IMR-90 (cell line): ENCODE data around the gene ANKRD44. TPM values are rescaled to one million over a fixed set of nuclear protein-coding genes. Genes with fewer than 3 reads are reported as not detected.

ENCODE experiments used
- ATAC-seq: fragments of 200-7000 bp; cut with Tn5 transposase; 2 replicates; pipeline ENCODE4 v1.9.1; 2020; ENCODE audit warnings: low read depth, mild to moderate bottlenecking, moderate library complexity
- BruUV-seq: library from RNA; stranded (reverse); fragments of 400-500 nt; replicated peaks from 2 replicates; lab custom pipeline; 2021; lab: Mats Ljungman, UMichigan
- CTCF ChIA-PET: fragments of 300-600 bp; formaldehyde crosslinking; extraction: SDS; loops from one replicate; lab custom pipeline; 2021; ENCODE audit warnings: antibody characterized with exemption; lab: Yijun Ruan, JAX
- POLR2A ChIA-PET: fragments of 300-600 bp; sonication (Branson Sonifier 250); formaldehyde crosslinking; loops from one replicate; lab custom pipeline; 2022; ENCODE audit warnings: antibody characterized with exemption; ENCODE audit not compliant: unreplicated experiment; lab: Charles Lee
- DNase-seq: peaks from one replicate; pipeline ENCODE4 v3.0.0; 2013
- H2AFZ ChIP-seq: replicated peaks from 2 replicates; pipeline ENCODE3; 2013; ENCODE audit warnings: low read length, mild to moderate bottlenecking; ENCODE audit not compliant: poor library complexity
- H2AK5ac ChIP-seq: 2 replicates; pipeline ENCODE4 v1.6.1; 2013; ENCODE audit warnings: low read depth, low read length, inconsistent platforms
- H2AK9ac ChIP-seq: replicated peaks from 2 replicates; pipeline ENCODE3; 2013; ENCODE audit warnings: mild to moderate bottlenecking, low read depth, low read length, moderate library complexity; ENCODE audit not compliant: poor library complexity
- H2BK120ac ChIP-seq: 2 replicates; pipeline ENCODE4 v1.6.1; 2013; ENCODE audit warnings: low read depth, low read length, inconsistent platforms
- H2BK15ac ChIP-seq: 3 replicates; pipeline ENCODE4 v1.6.1; 2013; ENCODE audit warnings: low read depth, low read length, inconsistent platforms
- H2BK20ac ChIP-seq: 2 replicates; pipeline ENCODE4 v1.6.1; 2013; ENCODE audit warnings: low read depth, mild to moderate bottlenecking, inconsistent platforms, low read length, moderate library complexity
- H2BK5ac ChIP-seq: 2 replicates; pipeline ENCODE4 v1.6.1; 2013; ENCODE audit warnings: mild to moderate bottlenecking, low read depth, low read length, inconsistent platforms; ENCODE audit not compliant: poor library complexity, severe bottlenecking
- H3K14ac ChIP-seq: replicated peaks from 2 replicates; pipeline ENCODE4 v1.6.1; 2013; ENCODE audit warnings: low read depth, low read length, inconsistent platforms
- H3K18ac ChIP-seq: 2 replicates; pipeline ENCODE4 v1.6.1; 2013; ENCODE audit warnings: low read depth, low read length, control low read depth
- H3K23ac ChIP-seq: 2 replicates; pipeline ENCODE4 v1.6.1; 2013; ENCODE audit warnings: low read depth, low read length, inconsistent platforms
- H3K27ac ChIP-seq: 2 replicates; pipeline ENCODE4 v1.5.1; 2013; ENCODE audit warnings: mild to moderate bottlenecking, control low read depth, low read length; ENCODE audit not compliant: insufficient read depth
- H3K27me3 ChIP-seq: 2 replicates; pipeline ENCODE4 v1.6.1; 2013; ENCODE audit warnings: low read length; ENCODE audit not compliant: control insufficient read depth, insufficient read depth
- H3K36me3 ChIP-seq: 2 replicates; pipeline ENCODE4 v1.6.1; 2013; ENCODE audit warnings: low read length, mixed read lengths; ENCODE audit not compliant: control insufficient read depth, insufficient read depth
- H3K4ac ChIP-seq: 2 replicates; pipeline ENCODE4 v1.6.1; 2013; ENCODE audit warnings: low read depth, low read length, inconsistent platforms
- H3K4me1 ChIP-seq: 2 replicates; pipeline ENCODE4 v1.6.1; 2013; ENCODE audit warnings: low read length, mixed read lengths; ENCODE audit not compliant: control insufficient read depth, insufficient read depth
- H3K4me2 ChIP-seq: 2 replicates; pipeline ENCODE4 v1.6.1; 2013; ENCODE audit warnings: low read depth, mild to moderate bottlenecking, control low read depth, low read length, moderate library complexity
- H3K4me3 ChIP-seq: 2 replicates; pipeline ENCODE4 v1.5.1; 2013; ENCODE audit warnings: low read depth, mild to moderate bottlenecking, control low read depth, low read length, moderate library complexity; ENCODE audit not compliant: insufficient read depth
- H3K56ac ChIP-seq: 2 replicates; pipeline ENCODE4 v1.6.1; 2013; ENCODE audit warnings: low read length, inconsistent platforms; ENCODE audit not compliant: insufficient read depth; ENCODE audit errors: extremely low read depth
- H3K79me1 ChIP-seq, 2 experiments: 2 replicates each; pipeline ENCODE4 v1.6.1; 2013; ENCODE audit warnings: low read length in 2 of 2, inconsistent platforms in 1 of 2, low read depth in 1 of 2
- H3K9ac ChIP-seq: 2 replicates; pipeline ENCODE4 v1.6.1; 2013; ENCODE audit warnings: low read depth, low read length, control low read depth
- H3K9me1 ChIP-seq: 2 replicates; pipeline ENCODE4 v1.6.1; 2013; ENCODE audit warnings: low read length, inconsistent platforms; ENCODE audit not compliant: insufficient read depth
- H3K9me3 ChIP-seq: 2 replicates; pipeline ENCODE4 v1.6.1; 2013; ENCODE audit warnings: low read length; ENCODE audit not compliant: control insufficient read depth, insufficient read depth
- H4K20me1 ChIP-seq: 2 replicates; pipeline ENCODE4 v1.6.1; 2013; ENCODE audit warnings: low read length, inconsistent platforms; ENCODE audit not compliant: insufficient read depth
- H4K5ac ChIP-seq: 2 replicates; pipeline ENCODE4 v1.6.1; 2013; ENCODE audit warnings: mild to moderate bottlenecking, low read depth, low read length, control low read depth
- H4K8ac ChIP-seq, 2 experiments: 2 replicates each; pipeline ENCODE4 v1.6.1; 2013; ENCODE audit warnings: low read depth in 2 of 2, low read length in 2 of 2, control low read depth in 1 of 2, inconsistent platforms in 1 of 2
- H4K91ac ChIP-seq: 2 replicates; pipeline ENCODE4 v1.6.1; 2013; ENCODE audit warnings: low read depth, low read length, inconsistent platforms; ENCODE audit not compliant: insufficient read depth
- BHLHE40 ChIP-seq: fragments of 150-350 bp; IDR thresholded peaks from 2 replicates; pipeline ENCODE4 v1.6.1; 2016; ENCODE audit warnings: mild to moderate bottlenecking, low read depth, low read length
- CEBPB ChIP-seq: IDR thresholded peaks from 2 replicates; pipeline ENCODE4 v1.6.1; 2012; ENCODE audit warnings: low read depth, low read length, improper control_type of control experiment
- CTCF ChIP-seq: conservative IDR thresholded peaks from 2 replicates; pipeline ENCODE4 v1.5.1; 2012; ENCODE audit warnings: mild to moderate bottlenecking, low read depth, low read length, improper control_type of control experiment
- ELK1 ChIP-seq: fragments of 150-350 bp; IDR thresholded peaks from 2 replicates; pipeline ENCODE4 v1.6.1; 2016; ENCODE audit warnings: low read depth, mild to moderate bottlenecking, low read length, moderate library complexity, borderline replicate concordance
- FOS ChIP-seq: fragments of 150-350 bp; IDR thresholded peaks from 2 replicates; pipeline ENCODE4 v1.6.1; 2016; ENCODE audit warnings: low read depth, low read length
- MAFK ChIP-seq: IDR thresholded peaks from 2 replicates; pipeline ENCODE4 v1.6.1; 2012; ENCODE audit warnings: low read depth, low read length, improper control_type of control experiment
- MAZ ChIP-seq: IDR thresholded peaks from 2 replicates; pipeline ENCODE4 v1.6.1; 2012; ENCODE audit warnings: low read depth, mild to moderate bottlenecking, low read length, improper control_type of control experiment, moderate library complexity, borderline replicate concordance
- MXI1 ChIP-seq: IDR thresholded peaks from 2 replicates; pipeline ENCODE4 v1.6.1; 2012; ENCODE audit warnings: low read depth, mild to moderate bottlenecking, low read length, moderate library complexity, borderline replicate concordance
- NFE2L2 ChIP-seq: fragments of 150-350 bp; IDR thresholded peaks from 2 replicates; pipeline ENCODE4 v1.6.1; 2016; ENCODE audit warnings: low read depth, mild to moderate bottlenecking, low read length
- POLR2A ChIP-seq: IDR thresholded peaks from 2 replicates; pipeline ENCODE4 v1.6.1; 2012; ENCODE audit warnings: mild to moderate bottlenecking, low read depth, low read length
- RAD21 ChIP-seq: IDR thresholded peaks from 2 replicates; pipeline ENCODE4 v1.6.1; 2012; ENCODE audit warnings: low read length, improper control_type of control experiment
- RFX5 ChIP-seq: IDR thresholded peaks from 2 replicates; pipeline ENCODE4 v1.8.0; 2012; ENCODE audit warnings: low read depth, mild to moderate bottlenecking, low read length, moderate library complexity
- SMC3 ChIP-seq: fragments of 150-350 bp; IDR thresholded peaks from 2 replicates; pipeline ENCODE4 v1.6.1; 2016; ENCODE audit warnings: low read depth, mild to moderate bottlenecking, antibody characterized with exemption, low read length, moderate library complexity
- USF2 ChIP-seq: fragments of 150-350 bp; IDR thresholded peaks from 2 replicates; pipeline ENCODE4 v1.6.1; 2017; ENCODE audit warnings: mild to moderate bottlenecking, antibody characterized with exemption, low read length, low read depth
- WGBS, 2 experiments: methylation state at CpG; one replicate each; pipeline versions ENCODE4 v1.1.5 to v1.1.7; 2013; ENCODE audit warnings: missing lambda C conversion rate in 2 of 2; ENCODE audit not compliant: insufficient read length in 1 of 2; ENCODE audit errors: extremely low coverage in 2 of 2; 5-methylcytosine and 5-hydroxymethylcytosine counted together
- dilution Hi-C: fragments of 300-500 bp; cut with HindIII; formaldehyde crosslinking; loops from one replicate; pipeline ENCODE4 v1.14.3; 2018; ENCODE audit warnings: low sequenced_read_pairs; ENCODE audit not compliant: unreplicated experiment
- in situ Hi-C: fragments of 300-500 bp; cut with MboI; formaldehyde crosslinking; loops from 3 replicates; pipeline ENCODE4 v1.14.3; 2019; ENCODE audit warnings: low sequenced_read_pairs, inconsistent platforms, mixed read lengths
- intact Hi-C: fragments of 100-400 bp; cut with micrococcal nuclease; formaldehyde crosslinking; loops from 2 replicates; pipeline ENCODE4 v1.10.0; 2022
- polyA plus RNA-seq, 3 experiments: library from polyadenylated mRNA; depleted of rRNA; stranded (reverse); fragments of >200 nt; gene quantifications; 2 replicates each; pipeline ENCODE4 v1.2.3, GENCODE V29; 2012; ENCODE audit warnings: low replicate concordance in 1 of 3
- total RNA-seq: library from RNA; depleted of rRNA; stranded (reverse); fragments of >200 nt; gene quantifications from 2 replicates; pipeline ENCODE4 v1.2.3, GENCODE V29; 2012

The ANKRD44 gene
- total and polyA plus RNA-seq, 2 of the 4 experiments (the other 2 are of a cell fraction), result 5.2 to 15.6 TPM

- Histone ChIP-seq H3K23ac (no peak overlapping the region), H2AFZ (no peak overlapping the region), H3K4ac (no peak overlapping the region), H2AK9ac (no peak overlapping the region), H3K14ac (no peak overlapping the region), H4K8ac (no peak overlapping the region), H3K9me3 (no peaks in the 10 kb centered on the region), H2BK15ac (no peak overlapping the region), H3K18ac (no peak overlapping the region), H2BK5ac (no peak overlapping the region), H3K4me1 (peaks cover 5% of the 10 kb centered on the region), H3K56ac (no peak overlapping the region), H4K5ac (no peak overlapping the region), H3K79me1 (no peaks in the 10 kb centered on the region), H4K20me1 (no peaks in the 10 kb centered on the region), H3K36me3 (no peaks in the 10 kb centered on the region), H2AK5ac (no peak overlapping the region), H3K9ac (no peak overlapping the region), H3K9me1 (peaks cover 7% of the 10 kb centered on the region), H3K4me2 (no peak overlapping the region), H2BK120ac (no peak overlapping the region), H3K4me3 (no peak overlapping the region), H3K27ac (no peak overlapping the region), H4K91ac (no peak overlapping the region), H2BK20ac (no peak overlapping the region), H3K27me3 (no peaks in the 10 kb centered on the region)
- no TSS peak for BruUV-seq
- in situ Hi-C loops, result no loop called here
- ATAC-seq (no peak), DNase-seq (no peak)
- intact Hi-C loops, result no loop called here
- ChIA-PET POLR2A (interaction anchor here (0.5 to 0.6 kb wide), 2 partner anchors 31 to 105 kb away, joined by 3 to 5 read pairs; no protein-coding TSS in a partner anchor), CTCF (interaction anchor here (0.6 kb wide), 1 partner anchor 162 kb away, joined by 4 read pairs; no protein-coding TSS in a partner anchor)
- dilution Hi-C loops, result no loop called here
- no CpG with 5 or more reads among the region's 3 CpGs for WGBS, 2 experiments
- TF ChIP-seq CTCF, result no peak
- TF ChIP-seq SMC3, result no peak
- TF ChIP-seq POLR2A, result no peak
- TF ChIP-seq FOS, result no peak
- no peak for TF ChIP-seq BHLHE40
- TF ChIP-seq MXI1, result no peak
- TF ChIP-seq MAFK, result no peak
- no peak for TF ChIP-seq RAD21
- no peak for TF ChIP-seq ELK1
- no peak for TF ChIP-seq CEBPB
- TF ChIP-seq NFE2L2, result no peak
- TF ChIP-seq USF2, result no peak
- no peak for TF ChIP-seq MAZ
- TF ChIP-seq RFX5, result no peak
These were observed 281.9 kb downstream of the ANKRD44 start for GRCh38 chr2:197028633-197029032.
